Astrocyte (in vitro differentiated cells and primary cell): ENCODE measurements around the gene MESP1. TPM values are rescaled to one million over a fixed set of nuclear protein-coding genes. Genes with fewer than 3 reads are reported as not detected.
A peak's percentile ranks its signal among the peaks of the same experiment; 100 is the strongest.

Experiments
- DNase-seq: peaks from one replicate; pipeline ENCODE4 v3.0.0-alpha.2; 2010; ENCODE audit warnings: low read depth
- FAIRE-seq: peaks from 2 replicates; lab custom pipeline; 2011; peaks lifted over from hg19 to GRCh38; lab: Jason Lieb, UNC
- H2AFZ ChIP-seq: 2 replicates; pipeline ENCODE4 v1.6.0; 2012; ENCODE audit warnings: low read depth, low read length, inconsistent platforms
- H3K27ac ChIP-seq: 2 replicates; pipeline ENCODE4 v1.5.1; 2011; ENCODE audit warnings: low read depth, low read length, inconsistent platforms
- H3K27me3 ChIP-seq: 2 replicates; pipeline ENCODE4 v1.6.0; 2011; ENCODE audit warnings: low read length, inconsistent platforms; ENCODE audit not compliant: insufficient read depth
- H3K36me3 ChIP-seq: 2 replicates; pipeline ENCODE4 v1.5.1; 2011; ENCODE audit warnings: low read length, inconsistent platforms; ENCODE audit not compliant: insufficient read depth
- H3K4me1 ChIP-seq: 2 replicates; pipeline ENCODE4 v1.5.1; 2011; ENCODE audit warnings: low read length, inconsistent platforms; ENCODE audit not compliant: insufficient read depth
- H3K4me2 ChIP-seq: 2 replicates; pipeline ENCODE4 v1.6.0; 2012; ENCODE audit warnings: low read length, inconsistent platforms
- H3K4me3 ChIP-seq: 2 replicates; pipeline ENCODE4 v1.5.1; 2011; ENCODE audit warnings: low read depth, mild to moderate bottlenecking, low read length, inconsistent platforms; ENCODE audit not compliant: insufficient read depth
- H3K79me2 ChIP-seq: 2 replicates; pipeline ENCODE4 v1.6.0; 2012; ENCODE audit warnings: mild to moderate bottlenecking, low read length, inconsistent platforms; ENCODE audit not compliant: insufficient read depth
- H3K9ac ChIP-seq: 2 replicates; pipeline ENCODE4 v1.6.0; 2012; ENCODE audit warnings: mild to moderate bottlenecking, low read length, inconsistent platforms
- H3K9me3 ChIP-seq: 2 replicates; pipeline ENCODE4 v1.5.1; 2012; ENCODE audit warnings: low read depth, mild to moderate bottlenecking, low read length, inconsistent platforms; ENCODE audit not compliant: insufficient read depth
- H4K20me1 ChIP-seq: 2 replicates; pipeline ENCODE4 v1.6.0; 2012; ENCODE audit warnings: low read length, inconsistent platforms; ENCODE audit not compliant: insufficient read depth
- H3K27ac Mint-ChIP-seq: one replicate; pipeline ENCODE4 v1.8.0; 2021; ENCODE audit warnings: mild to moderate bottlenecking, mixed read lengths; ENCODE audit not compliant: unreplicated experiment
- H3K27me3 Mint-ChIP-seq: one replicate; pipeline ENCODE4 v1.8.0; 2021; ENCODE audit warnings: low read depth, mixed read lengths; ENCODE audit not compliant: unreplicated experiment
- H3K36me3 Mint-ChIP-seq: one replicate; pipeline ENCODE4 v1.8.0; 2021; ENCODE audit warnings: low read depth, mixed read lengths; ENCODE audit not compliant: unreplicated experiment
- H3K4me1 Mint-ChIP-seq: one replicate; pipeline ENCODE4 v1.8.0; 2021; ENCODE audit warnings: low read depth, mixed read lengths; ENCODE audit not compliant: unreplicated experiment
- H3K4me3 Mint-ChIP-seq: one replicate; pipeline ENCODE4 v1.8.0; 2021; ENCODE audit warnings: mild to moderate bottlenecking, moderate library complexity, mixed read lengths; ENCODE audit not compliant: unreplicated experiment
- H3K9me3 Mint-ChIP-seq: one replicate; pipeline ENCODE4 v1.8.0; 2021; ENCODE audit warnings: mild to moderate bottlenecking, mixed read lengths; ENCODE audit not compliant: unreplicated experiment
- CTCF ChIP-seq: IDR thresholded peaks from 2 replicates; pipeline ENCODE4 v1.5.1; 2011; ENCODE audit warnings: low read depth, mild to moderate bottlenecking, inconsistent platforms, low read length, moderate library complexity; ENCODE audit not compliant: insufficient read depth
- EZH2 ChIP-seq: IDR thresholded peaks from 2 replicates; pipeline ENCODE4 v1.6.1; 2012; ENCODE audit warnings: mild to moderate bottlenecking, low read length, inconsistent platforms; ENCODE audit not compliant: insufficient read depth
- total RNA-seq: library from RNA; stranded (reverse); gene quantifications from 2 replicates; pipeline ENCODE4 v1.2.1, GENCODE V29; 2021

Gene MESP1
- total RNA-seq, 1 donor from 2014 or later, result not detected

- FAIRE-seq (no peak), DNase-seq (no peak)
- peaks cover 11% of the 10 kb centered on the region for H4K20me1 ChIP-seq
- H3K27me3 Mint-ChIP-seq, result peaks cover 47% of the 10 kb centered on the region
- peaks cover 27% of the 10 kb centered on the region for H3K36me3 ChIP-seq
- H3K27ac Mint-ChIP-seq, result no peak overlapping the region
- TF ChIP-seq EZH2, result no peak
- H3K36me3 Mint-ChIP-seq, result no peaks in the 10 kb centered on the region
- H3K9me3 Mint-ChIP-seq, result peaks cover 6% of the 10 kb centered on the region
- peaks cover 10% of the 10 kb centered on the region for H3K4me1 ChIP-seq
- H3K9me3 ChIP-seq, result no peaks in the 10 kb centered on the region
- H3K4me1 Mint-ChIP-seq, result peaks cover 3% of the 10 kb centered on the region
- no peak overlapping the region for H2AFZ ChIP-seq
- H3K4me2 ChIP-seq, result no peak overlapping the region
- H3K27ac ChIP-seq, result no peak overlapping the region
- no peak overlapping the region for H3K9ac ChIP-seq
- no peak overlapping the region for H3K4me3 Mint-ChIP-seq
- no peak overlapping the region for H3K4me3 ChIP-seq
- no peaks in the 10 kb centered on the region for H3K79me2 ChIP-seq
- no peaks in the 10 kb centered on the region for H3K27me3 ChIP-seq
Observed at GRCh38 chr15:89799011-89799911, 48.2 kb upstream of the MESP1 start.

- Mint-ChIP-seq H3K27ac (peak overlapping the region; percentile 14), H3K4me1 (peaks cover 3% of the 10 kb centered on the region), H3K27me3 (peaks cover 49% of the 10 kb centered on the region), H3K4me3 (no peak overlapping the region), H3K36me3 (no peaks in the 10 kb centered on the region), H3K9me3 (peaks cover 6% of the 10 kb centered on the region)
- Histone ChIP-seq H3K9ac (no peak overlapping the region), H3K4me2 (no peak overlapping the region), H3K36me3 (peaks cover 27% of the 10 kb centered on the region), H3K9me3 (no peaks in the 10 kb centered on the region), H3K27ac (no peak overlapping the region), H3K79me2 (no peaks in the 10 kb centered on the region), H3K27me3 (no peaks in the 10 kb centered on the region), H2AFZ (no peak overlapping the region), H3K4me3 (no peak overlapping the region), H4K20me1 (peaks cover 11% of the 10 kb centered on the region), H3K4me1 (peaks cover 10% of the 10 kb centered on the region)
- FAIRE-seq (no peak), DNase-seq (no peak)
- TF ChIP-seq EZH2, result no peak
- no peak for TF ChIP-seq CTCF
Observed at GRCh38 chr15:89797678-89798201, 46.7 kb upstream of the MESP1 start.

GRCh38 chr15:89795996-89796395 lies 44.9 kb upstream of the MESP1 start:
- DNase-seq, result no peak
- no peaks in the 10 kb centered on the region for H3K9me3 ChIP-seq
- H3K27ac ChIP-seq, result no peak overlapping the region
- H4K20me1 ChIP-seq, result peaks cover 5% of the 10 kb centered on the region
- peaks cover 3% of the 10 kb centered on the region for H3K4me1 Mint-ChIP-seq
- H3K27ac Mint-ChIP-seq, result no peak overlapping the region
- no peak overlapping the region for H3K4me2 ChIP-seq
- no peaks in the 10 kb centered on the region for H3K79me2 ChIP-seq
- no peak overlapping the region for H3K4me3 Mint-ChIP-seq
- H3K4me3 ChIP-seq, result no peak overlapping the region
- H3K27me3 Mint-ChIP-seq, result peaks cover 42% of the 10 kb centered on the region
- TF ChIP-seq EZH2 (no peak), CTCF (no peak)
- peaks cover 6% of the 10 kb centered on the region for H3K9me3 Mint-ChIP-seq
- H3K27me3 ChIP-seq, result no peaks in the 10 kb centered on the region
- no peak overlapping the region for H3K9ac ChIP-seq
- H3K36me3 ChIP-seq, result peaks cover 30% of the 10 kb centered on the region
- no peak for FAIRE-seq
- H3K36me3 Mint-ChIP-seq, result no peaks in the 10 kb centered on the region
- peaks cover 10% of the 10 kb centered on the region for H3K4me1 ChIP-seq
- H2AFZ ChIP-seq, result no peak overlapping the region
